Fibroblast of lung (primary cell): Measurements from ENCODE around the gene CHD6.

Source experiments
- CTCF ChIP-seq, 2 donors: IDR thresholded peaks in 1 of 2; conservative IDR thresholded peaks in 1 of 2; 1 replicate in 1 of 2; 2 replicates in 1 of 2; pipeline ENCODE4 v1.5.1; 2011 to 2012; ENCODE audit warnings: low read length in 2 of 2, control low read depth in 1 of 2, inconsistent platforms in 1 of 2, low read depth in 1 of 2, mild to moderate bottlenecking in 1 of 2
- EZH2 ChIP-seq: IDR thresholded peaks from 2 replicates; pipeline ENCODE4 v1.5.1; 2012; ENCODE audit warnings: low read length, control low read depth, mild to moderate bottlenecking; ENCODE audit errors: missing control alignments

- TF ChIP-seq CTCF (conservative IDR thresholded peaks at IDR 0.05 in 1 of 2, IDR thresholded peaks at IDR 0.05 in 1 of 2; ENCODE audit: low read depth in 1 of 2, low read length in 2 of 2) (no peak), EZH2 (no peak)
These were observed 250.8 kb downstream of the CHD6 start for GRCh38 chr20:41367393-41367695.
